ENCODE results near the gene TMEM41B. TPM values are rescaled to one million over a fixed set of nuclear protein-coding genes. Genes with fewer than 3 reads are reported as not detected.

The TMEM41B gene
- total and polyA plus RNA-seq, 4 donors, result 11.8 to 52.0 (median 23.3) TPM

DNA sequence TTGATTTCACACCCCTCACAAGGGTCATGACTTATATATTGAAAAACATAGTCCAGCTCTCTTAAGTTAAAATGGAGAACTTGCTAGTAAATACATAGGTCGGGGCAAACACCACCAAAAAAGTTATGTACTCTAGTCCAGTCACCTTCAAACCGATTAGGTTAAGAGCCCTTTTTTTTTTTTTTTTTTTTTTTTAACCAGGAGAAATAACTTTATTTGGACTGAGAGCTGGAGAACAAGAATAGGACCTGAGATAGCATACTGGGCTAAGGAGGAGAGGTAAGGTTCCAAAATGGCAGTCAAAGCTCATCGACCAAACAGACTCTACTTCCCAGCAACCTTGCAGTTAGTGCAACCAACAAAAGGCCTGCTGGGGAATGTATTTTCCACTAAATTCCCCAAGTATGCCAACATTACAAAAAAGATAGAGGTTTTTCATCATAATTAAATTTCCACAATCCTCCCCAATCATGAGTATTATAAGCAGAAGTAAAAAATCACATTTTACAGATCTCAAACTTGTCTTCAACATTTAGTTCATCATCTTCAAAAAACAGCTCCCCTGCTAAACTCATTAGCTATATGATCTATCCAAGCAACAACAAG, 3.8 kb downstream of the TMEM41B start:
- no peaks in the 10 kb centered on the region for H3K36me3 ChIP-seq (ENCODE audit: control insufficient read depth in 4 of 4, insufficient read depth in 3 of 4, low read depth in 1 of 4, low read length in 3 of 4)
- 81% methylated on average over 3 of the region's 3 CpGs for WGBS
- no peak overlapping the region for H3K4me3 ChIP-seq (ENCODE audit: low read depth in 1 of 3, low read length in 3 of 3)
- DNase-seq (ENCODE audit: low spot score), result no peak
- TF ChIP-seq TAF1 (conservative IDR thresholded peaks at IDR 0.05), result no peak
- TF ChIP-seq, protein P1, sequence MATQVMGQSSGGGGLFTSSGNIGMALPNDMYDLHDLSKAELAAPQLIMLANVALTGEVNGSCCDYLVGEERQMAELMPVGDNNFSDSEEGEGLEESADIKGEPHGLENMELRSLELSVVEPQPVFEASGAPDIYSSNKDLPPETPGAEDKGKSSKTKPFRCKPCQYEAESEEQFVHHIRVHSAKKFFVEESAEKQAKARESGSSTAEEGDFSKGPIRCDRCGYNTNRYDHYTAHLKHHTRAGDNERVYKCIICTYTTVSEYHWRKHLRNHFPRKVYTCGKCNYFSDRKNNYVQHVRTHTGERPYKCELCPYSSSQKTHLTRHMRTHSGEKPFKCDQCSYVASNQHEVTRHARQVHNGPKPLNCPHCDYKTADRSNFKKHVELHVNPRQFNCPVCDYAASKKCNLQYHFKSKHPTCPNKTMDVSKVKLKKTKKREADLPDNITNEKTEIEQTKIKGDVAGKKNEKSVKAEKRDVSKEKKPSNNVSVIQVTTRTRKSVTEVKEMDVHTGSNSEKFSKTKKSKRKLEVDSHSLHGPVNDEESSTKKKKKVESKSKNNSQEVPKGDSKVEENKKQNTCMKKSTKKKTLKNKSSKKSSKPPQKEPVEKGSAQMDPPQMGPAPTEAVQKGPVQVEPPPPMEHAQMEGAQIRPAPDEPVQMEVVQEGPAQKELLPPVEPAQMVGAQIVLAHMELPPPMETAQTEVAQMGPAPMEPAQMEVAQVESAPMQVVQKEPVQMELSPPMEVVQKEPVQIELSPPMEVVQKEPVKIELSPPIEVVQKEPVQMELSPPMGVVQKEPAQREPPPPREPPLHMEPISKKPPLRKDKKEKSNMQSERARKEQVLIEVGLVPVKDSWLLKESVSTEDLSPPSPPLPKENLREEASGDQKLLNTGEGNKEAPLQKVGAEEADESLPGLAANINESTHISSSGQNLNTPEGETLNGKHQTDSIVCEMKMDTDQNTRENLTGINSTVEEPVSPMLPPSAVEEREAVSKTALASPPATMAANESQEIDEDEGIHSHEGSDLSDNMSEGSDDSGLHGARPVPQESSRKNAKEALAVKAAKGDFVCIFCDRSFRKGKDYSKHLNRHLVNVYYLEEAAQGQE (IDR thresholded peaks at IDR 0.05), result no peak
- TF ChIP-seq YY1 (IDR thresholded peaks at IDR 0.05), result no peak
- no peak for TF ChIP-seq HNF4A (conservative IDR thresholded peaks at IDR 0.05)
- TF ChIP-seq EGR1 (IDR thresholded peaks at IDR 0.05; ENCODE audit: low read depth in 2 of 2), result no peak
- no peak for TF ChIP-seq RAD21 (IDR thresholded peaks at IDR 0.05)
- TF ChIP-seq, protein P2, sequence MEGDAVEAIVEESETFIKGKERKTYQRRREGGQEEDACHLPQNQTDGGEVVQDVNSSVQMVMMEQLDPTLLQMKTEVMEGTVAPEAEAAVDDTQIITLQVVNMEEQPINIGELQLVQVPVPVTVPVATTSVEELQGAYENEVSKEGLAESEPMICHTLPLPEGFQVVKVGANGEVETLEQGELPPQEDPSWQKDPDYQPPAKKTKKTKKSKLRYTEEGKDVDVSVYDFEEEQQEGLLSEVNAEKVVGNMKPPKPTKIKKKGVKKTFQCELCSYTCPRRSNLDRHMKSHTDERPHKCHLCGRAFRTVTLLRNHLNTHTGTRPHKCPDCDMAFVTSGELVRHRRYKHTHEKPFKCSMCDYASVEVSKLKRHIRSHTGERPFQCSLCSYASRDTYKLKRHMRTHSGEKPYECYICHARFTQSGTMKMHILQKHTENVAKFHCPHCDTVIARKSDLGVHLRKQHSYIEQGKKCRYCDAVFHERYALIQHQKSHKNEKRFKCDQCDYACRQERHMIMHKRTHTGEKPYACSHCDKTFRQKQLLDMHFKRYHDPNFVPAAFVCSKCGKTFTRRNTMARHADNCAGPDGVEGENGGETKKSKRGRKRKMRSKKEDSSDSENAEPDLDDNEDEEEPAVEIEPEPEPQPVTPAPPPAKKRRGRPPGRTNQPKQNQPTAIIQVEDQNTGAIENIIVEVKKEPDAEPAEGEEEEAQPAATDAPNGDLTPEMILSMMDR (IDR thresholded peaks at IDR 0.05; ENCODE audit: low read depth, low read length, missing input control), result no peak
- TF ChIP-seq, protein P3, sequence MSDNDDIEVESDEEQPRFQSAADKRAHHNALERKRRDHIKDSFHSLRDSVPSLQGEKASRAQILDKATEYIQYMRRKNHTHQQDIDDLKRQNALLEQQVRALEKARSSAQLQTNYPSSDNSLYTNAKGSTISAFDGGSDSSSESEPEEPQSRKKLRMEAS (IDR thresholded peaks at IDR 0.05), result no peak
- TF ChIP-seq JUND (IDR thresholded peaks at IDR 0.05), result no peak
- TF ChIP-seq GABPA (IDR thresholded peaks at IDR 0.05 in 1 of 2, conservative IDR thresholded peaks at IDR 0.05 in 1 of 2), result no peak
- TF ChIP-seq RXRA (IDR thresholded peaks at IDR 0.05), result no peak
- TF ChIP-seq SP1 (IDR thresholded peaks at IDR 0.05), result no peak
- no peak for TF ChIP-seq FOXA2 (IDR thresholded peaks at IDR 0.05)
- TF ChIP-seq FOXA1 (IDR thresholded peaks at IDR 0.05), result no peak
- TF ChIP-seq, protein P4, sequence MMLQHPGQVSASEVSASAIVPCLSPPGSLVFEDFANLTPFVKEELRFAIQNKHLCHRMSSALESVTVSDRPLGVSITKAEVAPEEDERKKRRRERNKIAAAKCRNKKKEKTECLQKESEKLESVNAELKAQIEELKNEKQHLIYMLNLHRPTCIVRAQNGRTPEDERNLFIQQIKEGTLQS (IDR thresholded peaks at IDR 0.05), result no peak
- TF ChIP-seq, protein P5, sequence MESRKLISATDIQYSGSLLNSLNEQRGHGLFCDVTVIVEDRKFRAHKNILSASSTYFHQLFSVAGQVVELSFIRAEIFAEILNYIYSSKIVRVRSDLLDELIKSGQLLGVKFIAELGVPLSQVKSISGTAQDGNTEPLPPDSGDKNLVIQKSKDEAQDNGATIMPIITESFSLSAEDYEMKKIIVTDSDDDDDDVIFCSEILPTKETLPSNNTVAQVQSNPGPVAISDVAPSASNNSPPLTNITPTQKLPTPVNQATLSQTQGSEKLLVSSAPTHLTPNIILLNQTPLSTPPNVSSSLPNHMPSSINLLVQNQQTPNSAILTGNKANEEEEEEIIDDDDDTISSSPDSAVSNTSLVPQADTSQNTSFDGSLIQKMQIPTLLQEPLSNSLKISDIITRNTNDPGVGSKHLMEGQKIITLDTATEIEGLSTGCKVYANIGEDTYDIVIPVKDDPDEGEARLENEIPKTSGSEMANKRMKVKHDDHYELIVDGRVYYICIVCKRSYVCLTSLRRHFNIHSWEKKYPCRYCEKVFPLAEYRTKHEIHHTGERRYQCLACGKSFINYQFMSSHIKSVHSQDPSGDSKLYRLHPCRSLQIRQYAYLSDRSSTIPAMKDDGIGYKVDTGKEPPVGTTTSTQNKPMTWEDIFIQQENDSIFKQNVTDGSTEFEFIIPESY (IDR thresholded peaks at IDR 0.05), result no peak
- TF ChIP-seq HNF4G (IDR thresholded peaks at IDR 0.05), result no peak
- TF ChIP-seq NR2F2 (IDR thresholded peaks at IDR 0.05), result no peak
- H3K9ac ChIP-seq (ENCODE audit: low read depth in 1 of 2, low read length in 2 of 2), result no peak overlapping the region
- no peak overlapping the region for H3K27ac ChIP-seq (ENCODE audit: low read depth in 1 of 2, low read length in 2 of 2)
- H3K4me1 ChIP-seq (ENCODE audit: control insufficient read depth in 4 of 4, insufficient read depth in 4 of 4, low read length in 3 of 4), result peaks cover 5 to 21% (median 9%) of the 10 kb centered on the region in 4 donors
- H3K27me3 ChIP-seq (ENCODE audit: control insufficient read depth in 4 of 4, insufficient read depth in 4 of 4, low read length in 3 of 4), result no peaks in the 10 kb centered on the region
- H3K9me3 ChIP-seq (ENCODE audit: control insufficient read depth in 4 of 4, low read length in 3 of 4), result no peaks in the 10 kb centered on the region

Measured in liver (tissue), 9 donors.